HCT116 (cell line): ENCODE data around the gene POLDIP2. TPM values are rescaled to one million over a fixed set of nuclear protein-coding genes. Genes with fewer than 3 reads are reported as not detected.

Experiments used
- ATAC-seq: fragments of 200-7000 bp; cut with Tn5 transposase; 2 replicates; pipeline ENCODE4 v1.9.1; 2020; ENCODE audit warnings: mild to moderate bottlenecking, moderate library complexity
- BruUV-seq: library from RNA; stranded (reverse); fragments of 400-500 nt; replicated peaks from 2 replicates; lab custom pipeline; 2021; lab: Mats Ljungman, UMichigan
- CTCF ChIA-PET: fragments of 300-600 bp; sonication (Branson Sonifier 250); formaldehyde crosslinking; loops from one replicate; lab custom pipeline; 2021; ENCODE audit warnings: antibody characterized with exemption; lab: Charles Lee
- POLR2A ChIA-PET: fragments of 300-600, 350-600 bp; sonication (Branson Sonifier 250); formaldehyde crosslinking; loops from one replicate; lab custom pipeline; 2021; ENCODE audit warnings: antibody characterized with exemption; lab: Charles Lee
- RAD21 ChIA-PET, 2 experiments: fragments of 300-600 bp; sonication (Branson Sonifier 250); formaldehyde crosslinking; loops; one replicate each; lab custom pipeline; 2023; ENCODE audit warnings: low total read pairs in 2 of 2; ENCODE audit not compliant: uncharacterized antibody in 2 of 2, unreplicated experiment in 2 of 2, low non-redundant PET in 1 of 2; lab: Charles Lee
- DNase-seq: peaks from one replicate; pipeline ENCODE4 v3.0.0-alpha.2; 2010; ENCODE audit warnings: low read depth, low spot score
- H2AFZ ChIP-seq: fragments of 200-600 bp; shearing (Covaris generic), sonication (generic); 2 replicates; pipeline ENCODE4 v1.6.1; 2017; ENCODE audit warnings: low read depth, mixed run types, mixed read lengths, antibody characterized with exemption, low read length; ENCODE audit not compliant: poor library complexity, severe bottlenecking
- H3K27ac ChIP-seq: 2 replicates; pipeline ENCODE4 v1.5.1; 2012; ENCODE audit warnings: low read depth, low read length
- H3K27me3 ChIP-seq: fragments of 200-600 bp; sonication (generic); 2 replicates; pipeline ENCODE4 v1.6.1; 2016; ENCODE audit warnings: mixed run types, low read length, mixed read lengths; ENCODE audit not compliant: insufficient read depth
- H3K36me3 ChIP-seq, 2 experiments: fragments of 200-500 bp in 1 of 2; fragments of 200-600 bp in 1 of 2; sonication (Bioruptor generic) in 1 of 2; sonication (generic) in 1 of 2; 2 replicates each; pipeline versions ENCODE4 v1.5.1 to v1.6.1; 2014 to 2016; ENCODE audit warnings: low read length in 2 of 2, inconsistent platforms in 1 of 2, mixed read lengths in 1 of 2, mixed run types in 1 of 2; ENCODE audit not compliant: insufficient read depth in 2 of 2, control insufficient read depth in 1 of 2
- H3K4me1 ChIP-seq, 2 experiments: fragments of 200-600 bp in 1 of 2; sonication (generic) in 1 of 2; 2 replicates each; pipeline versions ENCODE4 v1.5.1 to v1.6.1; 2012 to 2017; ENCODE audit warnings: low read length in 2 of 2, inconsistent platforms in 1 of 2, mild to moderate bottlenecking in 1 of 2, mixed read lengths in 1 of 2, mixed run types in 1 of 2, moderate library complexity in 1 of 2; ENCODE audit not compliant: insufficient read depth in 2 of 2, control insufficient read depth in 1 of 2
- H3K4me2 ChIP-seq: fragments of 200-600 bp; sonication (generic); 2 replicates; pipeline ENCODE4 v1.6.1; 2017; ENCODE audit warnings: mixed run types, low read length, mixed read lengths
- H3K4me3 ChIP-seq, 2 experiments: fragments of 200-600 bp in 1 of 2; sonication (generic) in 1 of 2; replicated peaks in 1 of 2; 2 replicates each; pipeline ENCODE4 v1.5.1; 2011 to 2016; ENCODE audit warnings: low read length in 2 of 2, control low read depth in 1 of 2, low read depth in 1 of 2, mild to moderate bottlenecking in 1 of 2, mixed read lengths in 1 of 2, mixed run types in 1 of 2
- H3K79me2 ChIP-seq: fragments of 200-600 bp; sonication (generic); 2 replicates; pipeline ENCODE4 v1.6.1; 2017; ENCODE audit warnings: mild to moderate bottlenecking, mixed run types, low read length, moderate library complexity, mixed read lengths; ENCODE audit not compliant: insufficient read depth
- H3K9ac ChIP-seq: fragments of 200-600 bp; sonication (generic); 2 replicates; pipeline ENCODE4 v1.6.1; 2016; ENCODE audit warnings: low read length, mixed read lengths
- H3K9me2 ChIP-seq: fragments of 200-600 bp; sonication (generic), shearing (Covaris generic); 2 replicates; pipeline ENCODE4 v1.6.1; 2017; ENCODE audit warnings: mixed run types, mild to moderate bottlenecking, moderate library complexity; ENCODE audit not compliant: insufficient read depth
- H3K9me3 ChIP-seq, 2 experiments: fragments of 200-500 bp in 1 of 2; fragments of 200-600 bp in 1 of 2; sonication (Bioruptor generic) in 1 of 2; sonication (generic) in 1 of 2; 2 replicates each; pipeline ENCODE4 v1.6.1; 2014 to 2017; ENCODE audit warnings: low read length in 2 of 2, mixed read lengths in 2 of 2, inconsistent platforms in 1 of 2, low read depth in 1 of 2, mild to moderate bottlenecking in 1 of 2, mixed run types in 1 of 2, moderate library complexity in 1 of 2; ENCODE audit not compliant: control insufficient read depth in 1 of 2, insufficient read depth in 1 of 2
- H4K20me1 ChIP-seq: fragments of 200-600 bp; sonication (generic), shearing (Covaris generic); 2 replicates; pipeline ENCODE4 v1.6.1; 2017; ENCODE audit warnings: mixed run types, mild to moderate bottlenecking, moderate library complexity; ENCODE audit not compliant: insufficient read depth
- CBX3 ChIP-seq: IDR thresholded peaks from 2 replicates; pipeline ENCODE4 v1.6.1; 2012; ENCODE audit warnings: low read depth
- EZH2phosphoT487 ChIP-seq: fragments of 200-600 bp; IDR thresholded peaks from 2 replicates; pipeline ENCODE4 v1.6.1; 2018; ENCODE audit warnings: antibody characterized with exemption, borderline replicate concordance
- SIN3A ChIP-seq: IDR thresholded peaks from 2 replicates; pipeline ENCODE4 v1.6.1; 2012; ENCODE audit warnings: low read depth
- ZFX ChIP-seq: fragments of 450-650 bp; IDR thresholded peaks from 2 replicates; pipeline ENCODE4 v1.6.1; 2017
- ZNF274 ChIP-seq: fragments of 200-500 bp; sonication (Bioruptor generic); IDR thresholded peaks from 2 replicates; pipeline ENCODE4 v1.6.1; 2014; ENCODE audit warnings: mild to moderate bottlenecking, low read depth, low read length, inconsistent platforms
- intact Hi-C: fragments of 100-400 bp; cut with micrococcal nuclease; formaldehyde crosslinking; loops from 2 replicates; pipeline ENCODE4 v1.10.0; 2022
- total RNA-seq: library from RNA; stranded (reverse); gene quantifications from one replicate; pipeline ENCODE4 v1.2.1, GENCODE V29; 2021; ENCODE audit not compliant: unreplicated experiment
- TF ChIP-seq, protein P1 (sequence below): IDR thresholded peaks from 2 replicates; pipeline ENCODE4 v1.6.1; 2012
- TF ChIP-seq, protein P2 (sequence below): IDR thresholded peaks from 2 replicates; pipeline ENCODE4 v1.6.1; 2011; ENCODE audit warnings: mild to moderate bottlenecking, low read length, moderate library complexity; ENCODE audit not compliant: insufficient replicate concordance; ENCODE audit errors: extremely low read depth

The POLDIP2 gene
- total RNA-seq, 1 experiment from 2014 or later: 78.0 TPM

DNA sequence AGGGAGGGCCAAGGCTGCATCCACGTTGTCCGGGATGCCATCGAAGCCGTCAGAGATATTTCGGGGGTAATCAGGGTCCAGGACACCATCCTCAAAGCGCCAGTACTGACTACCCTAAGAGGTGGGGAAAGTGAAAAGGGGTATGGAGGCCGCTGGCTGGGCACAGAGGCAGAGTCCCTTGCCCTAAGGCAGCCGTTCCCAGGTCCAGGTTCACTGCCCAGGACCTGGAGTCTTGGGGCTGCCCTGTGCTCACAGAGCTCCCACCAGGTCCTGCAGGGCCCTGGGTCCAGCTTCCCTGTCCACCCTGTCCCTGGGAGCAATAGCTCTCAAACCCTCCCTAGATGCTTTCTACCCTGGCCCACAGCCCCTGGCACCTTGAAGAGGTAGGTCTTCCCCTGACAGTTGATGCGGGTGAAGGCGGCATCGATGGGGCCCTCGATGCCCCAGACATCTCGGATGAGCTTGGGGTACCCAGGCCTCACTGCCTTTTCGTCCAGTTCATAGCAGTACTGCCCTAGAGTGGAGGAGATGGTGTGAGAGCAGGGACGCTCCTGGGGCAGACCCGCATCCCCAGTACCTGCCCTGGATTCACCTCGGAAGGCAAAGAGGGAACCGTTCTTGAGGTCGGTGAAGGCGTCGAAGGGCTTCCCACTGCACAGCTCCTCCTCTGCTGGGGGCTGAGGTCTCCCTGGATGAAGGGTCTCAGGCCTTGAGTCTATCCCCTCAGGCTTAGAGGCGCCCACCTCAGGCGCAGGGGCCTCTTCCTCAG lies 11.8 kb upstream of the POLDIP2 start:
- Histone ChIP-seq H3K9me2 (no peaks in the 10 kb centered on the region), H3K4me3 (no peak overlapping the region), H4K20me1 (no peaks in the 10 kb centered on the region), H3K9ac (no peak overlapping the region), H2AFZ (no peak overlapping the region), H3K27ac (no peak overlapping the region), H3K4me2 (no peak overlapping the region), H3K27me3 (no peaks in the 10 kb centered on the region), H3K9me3 (no peaks in the 10 kb centered on the region), H3K79me2 (no peaks in the 10 kb centered on the region), H3K36me3 (no peaks in the 10 kb centered on the region), H3K4me1 (peaks cover 11 to 20% of the 10 kb centered on the region in 2 experiments; a peak in 3 of 4 replicates)
- ChIA-PET CTCF (no interaction called here), POLR2A (interaction anchor here (1.0 kb wide), 1 partner anchor 11 kb away, joined by 3 read pairs; the partner anchor contains the start of gene POLDIP2), RAD21 (no interaction called here)
- intact Hi-C loops: no loop called here
- BruUV-seq: no TSS peak
- no peak for TF ChIP-seq CBX3
- no peak for TF ChIP-seq ZFX
- TF ChIP-seq, protein P1, sequence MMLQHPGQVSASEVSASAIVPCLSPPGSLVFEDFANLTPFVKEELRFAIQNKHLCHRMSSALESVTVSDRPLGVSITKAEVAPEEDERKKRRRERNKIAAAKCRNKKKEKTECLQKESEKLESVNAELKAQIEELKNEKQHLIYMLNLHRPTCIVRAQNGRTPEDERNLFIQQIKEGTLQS: no peak
- TF ChIP-seq, protein P2, sequence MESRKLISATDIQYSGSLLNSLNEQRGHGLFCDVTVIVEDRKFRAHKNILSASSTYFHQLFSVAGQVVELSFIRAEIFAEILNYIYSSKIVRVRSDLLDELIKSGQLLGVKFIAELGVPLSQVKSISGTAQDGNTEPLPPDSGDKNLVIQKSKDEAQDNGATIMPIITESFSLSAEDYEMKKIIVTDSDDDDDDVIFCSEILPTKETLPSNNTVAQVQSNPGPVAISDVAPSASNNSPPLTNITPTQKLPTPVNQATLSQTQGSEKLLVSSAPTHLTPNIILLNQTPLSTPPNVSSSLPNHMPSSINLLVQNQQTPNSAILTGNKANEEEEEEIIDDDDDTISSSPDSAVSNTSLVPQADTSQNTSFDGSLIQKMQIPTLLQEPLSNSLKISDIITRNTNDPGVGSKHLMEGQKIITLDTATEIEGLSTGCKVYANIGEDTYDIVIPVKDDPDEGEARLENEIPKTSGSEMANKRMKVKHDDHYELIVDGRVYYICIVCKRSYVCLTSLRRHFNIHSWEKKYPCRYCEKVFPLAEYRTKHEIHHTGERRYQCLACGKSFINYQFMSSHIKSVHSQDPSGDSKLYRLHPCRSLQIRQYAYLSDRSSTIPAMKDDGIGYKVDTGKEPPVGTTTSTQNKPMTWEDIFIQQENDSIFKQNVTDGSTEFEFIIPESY: no peak
- no peak for TF ChIP-seq SIN3A
- TF ChIP-seq EZH2phosphoT487: no peak
- no peak for TF ChIP-seq ZNF274
- no peak for ATAC-seq
- no peak for DNase-seq
